GM21619 (cell line): ENCODE results near the gene CISD3.

Experiments
- ATAC-seq: cut with Tn5 transposase; IDR thresholded peaks from one replicate; pipeline ENCODE4 v1.9.1; 2021; ENCODE audit not compliant: unreplicated experiment

CISD3 gene, protein sequence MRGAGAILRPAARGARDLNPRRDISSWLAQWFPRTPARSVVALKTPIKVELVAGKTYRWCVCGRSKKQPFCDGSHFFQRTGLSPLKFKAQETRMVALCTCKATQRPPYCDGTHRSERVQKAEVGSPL

GRCh38 chr17:38729886-38730525 is at the start of gene CISD3:
Gene CISD3 (plus strand): TSS chr17:38730341. CDS start chr17:38730359, 18 bp downstream.
- peak; percentile 62 for ATAC-seq

DNA sequence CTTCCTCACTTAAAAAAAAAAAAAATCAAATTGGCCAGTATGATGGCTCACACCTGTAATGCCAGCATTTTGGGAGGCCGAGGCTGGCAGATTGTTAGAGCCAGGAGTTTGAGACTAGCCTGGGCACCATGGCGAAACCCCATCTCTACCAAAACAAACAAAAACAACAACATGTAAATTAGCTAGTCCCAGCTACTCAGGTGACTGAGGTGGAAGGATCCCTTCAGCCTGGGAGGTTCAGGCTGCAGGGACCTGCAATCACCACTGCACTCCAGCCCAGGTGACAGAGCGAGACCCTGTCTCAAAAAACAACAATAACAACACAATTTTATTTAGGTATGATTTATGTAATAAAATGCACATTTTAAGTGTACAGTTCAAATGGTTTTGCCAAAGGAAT is 49.0 kb upstream of the CISD3 start:
- ATAC-seq, result no peak

DNA sequence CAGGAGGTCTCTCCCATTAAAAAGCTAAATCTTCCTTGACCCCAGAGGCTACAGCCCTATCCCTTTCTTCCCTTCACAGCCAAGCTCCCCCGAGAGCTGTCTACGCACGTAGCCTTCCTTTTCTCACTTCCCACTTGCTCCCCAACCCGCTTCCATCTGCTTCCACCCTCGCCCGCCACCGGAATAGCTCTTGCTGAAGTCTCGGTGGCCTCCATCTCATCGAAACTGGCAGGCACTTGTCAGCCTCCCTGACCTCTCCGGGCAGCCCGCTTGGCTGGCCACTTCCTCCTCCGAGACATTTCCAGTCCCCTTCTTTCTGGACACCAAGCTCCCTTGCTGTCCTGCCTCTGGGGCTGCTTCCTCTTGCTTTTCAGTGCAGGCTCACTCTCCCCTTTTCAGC is 44.6 kb upstream of the CISD3 start:
- no peak for ATAC-seq

DNA sequence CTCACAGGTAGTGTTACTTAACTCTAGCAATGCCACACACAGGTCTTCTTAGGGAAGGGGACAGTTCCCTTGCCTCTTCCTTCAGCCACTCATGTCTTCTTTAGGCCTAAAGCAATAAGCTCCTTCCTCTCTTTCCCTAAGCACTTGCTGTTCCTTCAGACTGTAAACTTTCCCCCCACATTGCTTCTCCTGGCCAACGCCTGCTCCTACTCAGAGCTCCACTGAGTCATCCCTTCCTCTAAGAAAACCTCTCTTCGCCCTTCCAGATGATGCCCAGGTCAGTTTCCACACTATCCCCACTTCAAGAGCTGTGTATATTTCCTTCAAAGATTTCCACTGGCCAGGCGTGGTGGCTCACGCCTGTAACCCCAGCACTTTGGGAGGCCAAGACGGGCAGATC is 42.9 kb upstream of the CISD3 start:
- ATAC-seq, result no peak

DNA sequence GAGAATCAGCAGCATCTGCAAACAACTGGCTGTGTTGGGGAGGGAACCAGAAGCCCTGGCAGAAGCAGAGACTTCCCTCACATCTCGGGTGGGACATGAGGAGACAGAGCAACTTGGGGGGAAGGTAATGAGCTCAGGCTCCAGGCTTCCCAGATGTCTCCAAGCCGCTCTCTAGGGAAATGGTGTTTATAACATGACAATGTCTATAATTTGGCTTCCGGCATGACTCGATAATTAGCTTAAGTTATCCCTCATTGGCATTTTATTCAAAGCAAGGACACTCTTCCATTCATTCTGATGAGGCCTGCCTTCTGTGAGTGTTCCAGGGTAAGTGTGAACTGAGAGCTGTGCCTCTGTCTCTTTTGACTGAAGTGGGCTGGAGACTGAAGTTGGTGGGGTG is 39.8 kb upstream of the CISD3 start:
- no peak for ATAC-seq

GRCh38 chr17:38691154-38691553 is 39.0 kb upstream of the CISD3 start:
- ATAC-seq, result no peak

DNA sequence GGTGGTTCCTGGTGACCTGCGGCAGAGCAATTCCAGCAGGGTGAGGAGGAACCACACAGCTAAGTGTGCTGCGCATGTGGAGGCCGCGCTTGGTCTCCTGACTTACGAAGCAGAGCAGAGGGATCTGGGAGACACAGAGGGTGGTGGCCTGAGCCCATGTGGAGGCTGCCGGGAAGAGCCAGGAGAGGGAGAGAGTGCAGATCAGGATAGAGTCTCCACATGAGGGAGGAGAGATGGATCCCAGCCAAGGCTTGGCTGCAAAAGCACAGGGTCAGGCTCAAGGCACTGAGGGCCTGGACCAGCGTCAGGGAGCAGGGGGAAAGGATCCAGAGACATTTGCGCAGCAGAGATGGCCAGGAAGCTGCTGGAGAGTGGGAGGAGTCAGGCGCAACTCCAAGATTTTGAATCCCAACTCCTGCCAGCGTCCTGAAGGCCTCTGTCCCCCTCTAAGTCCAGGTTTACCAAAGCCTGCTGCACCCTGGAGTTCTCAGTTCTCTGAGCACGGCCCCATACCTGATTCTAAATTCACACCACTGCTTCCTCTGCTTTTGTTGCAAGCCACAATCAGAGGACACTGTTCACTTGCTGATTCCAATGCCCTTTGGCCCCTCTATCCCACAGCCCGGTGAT is 36.3 kb upstream of the CISD3 start:
- no peak for ATAC-seq

DNA sequence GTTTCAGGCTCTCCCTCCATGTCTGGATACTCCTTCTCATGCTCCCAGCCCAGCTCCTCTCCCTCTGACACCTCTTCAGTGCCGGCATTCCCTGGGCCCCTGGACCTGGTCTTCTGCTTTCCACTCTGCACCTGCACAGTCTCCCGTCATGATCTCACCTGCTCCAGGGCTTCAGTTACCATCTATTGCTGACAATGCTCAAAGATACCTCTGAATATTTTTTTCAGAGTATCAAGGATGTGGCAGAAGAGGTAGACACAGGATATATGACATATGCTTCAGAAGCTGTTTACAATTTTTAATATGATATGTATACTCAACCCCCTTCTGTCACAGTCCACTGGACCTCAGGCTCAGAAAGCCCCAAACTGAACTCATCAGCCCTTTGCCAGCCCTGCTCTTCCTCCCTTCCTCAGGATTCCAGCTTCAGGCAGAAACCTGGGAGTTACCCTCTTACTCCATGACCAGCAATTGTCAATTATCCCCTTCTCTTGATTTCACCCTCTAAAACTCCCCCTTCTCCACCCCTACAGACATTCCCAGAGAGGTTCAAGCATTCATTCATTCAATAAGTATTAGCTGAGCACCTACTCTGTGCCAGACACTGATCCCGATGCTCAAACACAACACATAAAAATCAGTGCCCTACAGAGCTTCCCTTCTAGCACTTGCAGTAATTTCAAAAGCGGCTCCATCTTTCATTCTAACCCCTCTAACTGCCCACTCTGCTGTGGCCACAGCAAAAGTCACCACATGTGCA is 32.9 kb upstream of the CISD3 start:
- no peak for ATAC-seq

DNA sequence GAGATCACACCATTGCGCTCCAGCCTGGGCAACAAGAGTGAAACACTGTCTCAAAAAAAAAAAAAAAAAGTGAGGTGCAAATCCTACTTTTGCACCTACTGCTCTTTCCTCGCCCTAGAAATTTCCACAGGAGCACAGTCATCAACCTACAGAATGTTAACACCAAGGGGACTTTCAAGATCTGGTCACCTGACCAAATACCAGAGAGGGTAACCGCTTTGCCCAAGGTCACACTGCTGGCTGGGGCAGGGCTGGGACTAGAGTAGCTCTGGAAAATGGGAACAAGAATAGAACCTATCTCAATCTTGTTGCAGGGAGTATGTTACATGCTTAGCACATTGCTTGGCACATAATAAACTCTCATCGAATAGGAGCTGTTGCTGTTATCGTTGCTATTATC is 31.4 kb upstream of the CISD3 start:
- no peak for ATAC-seq

DNA sequence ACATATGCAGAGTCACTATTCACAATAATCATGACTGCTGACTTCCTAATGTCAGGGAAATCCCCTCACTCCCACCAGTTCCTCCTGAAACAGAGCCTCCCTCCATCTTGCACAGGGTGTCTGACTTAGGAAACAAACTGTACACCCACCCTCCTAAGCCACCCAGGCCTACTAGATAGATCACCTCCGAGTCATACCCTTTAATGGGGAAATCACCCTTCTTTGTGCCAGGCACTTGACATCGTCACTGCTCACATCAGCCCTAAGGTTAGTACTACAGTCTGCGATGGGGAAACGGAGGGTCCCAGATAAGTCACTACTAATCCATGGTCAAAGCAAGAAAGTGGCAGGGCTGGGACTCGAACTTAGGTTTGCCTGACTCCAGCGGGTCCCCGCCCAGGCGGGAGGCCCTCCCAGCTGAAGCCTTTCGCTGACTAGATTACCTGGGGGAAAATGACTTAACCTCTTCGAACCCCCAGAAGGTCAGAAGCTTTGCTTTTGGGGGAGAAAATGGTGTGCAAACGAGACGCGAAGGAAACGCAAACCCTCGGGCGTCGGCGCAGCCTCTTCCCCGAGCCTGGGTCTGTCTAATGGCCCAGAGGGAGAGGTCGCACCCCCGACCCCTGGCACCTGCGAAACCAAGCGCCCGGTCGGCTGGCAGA is 28.5 kb upstream of the CISD3 start:
- peak; percentile 17 for ATAC-seq

DNA sequence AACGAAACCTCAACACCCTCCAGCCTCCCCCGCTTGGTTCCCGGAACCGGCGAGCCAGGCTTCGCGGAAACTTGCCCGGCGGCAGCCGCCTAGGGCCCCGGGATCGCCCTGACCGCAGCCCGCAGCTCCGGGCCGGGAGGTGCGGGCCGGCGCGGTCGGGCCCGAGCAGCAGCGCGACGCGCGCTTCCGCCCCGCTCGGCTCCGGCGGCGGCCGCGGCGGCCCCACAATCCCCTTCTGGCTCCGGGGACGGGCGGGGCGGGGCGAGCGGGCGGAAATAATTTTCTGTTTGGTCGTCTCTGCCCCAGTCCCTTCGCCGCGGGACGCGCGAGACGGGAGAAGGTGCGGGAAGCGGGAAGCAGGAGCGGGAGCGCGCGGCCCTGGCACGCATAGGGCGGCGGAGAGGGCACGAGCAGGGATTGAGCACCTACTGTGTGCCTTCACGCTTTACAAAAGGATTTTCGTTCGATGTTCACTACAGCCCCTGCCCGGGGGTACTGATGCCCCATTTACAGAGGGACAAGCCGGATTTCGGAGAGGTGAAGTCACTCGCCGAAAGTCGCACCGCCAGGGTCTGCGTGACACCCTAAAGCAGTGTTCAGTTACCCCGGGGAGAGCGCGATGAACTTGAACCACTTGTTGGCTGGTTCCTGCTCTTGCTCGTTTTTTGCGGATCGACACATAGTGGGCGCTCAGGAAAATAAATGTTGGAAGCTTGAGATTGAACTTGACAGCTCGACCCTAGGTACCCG is 27.8 kb upstream of the CISD3 start:
- peak; percentile 32 for ATAC-seq

- no peak for ATAC-seq
Measured at GRCh38 chr17:38702916-38703741, 27.0 kb upstream of the CISD3 start.

DNA sequence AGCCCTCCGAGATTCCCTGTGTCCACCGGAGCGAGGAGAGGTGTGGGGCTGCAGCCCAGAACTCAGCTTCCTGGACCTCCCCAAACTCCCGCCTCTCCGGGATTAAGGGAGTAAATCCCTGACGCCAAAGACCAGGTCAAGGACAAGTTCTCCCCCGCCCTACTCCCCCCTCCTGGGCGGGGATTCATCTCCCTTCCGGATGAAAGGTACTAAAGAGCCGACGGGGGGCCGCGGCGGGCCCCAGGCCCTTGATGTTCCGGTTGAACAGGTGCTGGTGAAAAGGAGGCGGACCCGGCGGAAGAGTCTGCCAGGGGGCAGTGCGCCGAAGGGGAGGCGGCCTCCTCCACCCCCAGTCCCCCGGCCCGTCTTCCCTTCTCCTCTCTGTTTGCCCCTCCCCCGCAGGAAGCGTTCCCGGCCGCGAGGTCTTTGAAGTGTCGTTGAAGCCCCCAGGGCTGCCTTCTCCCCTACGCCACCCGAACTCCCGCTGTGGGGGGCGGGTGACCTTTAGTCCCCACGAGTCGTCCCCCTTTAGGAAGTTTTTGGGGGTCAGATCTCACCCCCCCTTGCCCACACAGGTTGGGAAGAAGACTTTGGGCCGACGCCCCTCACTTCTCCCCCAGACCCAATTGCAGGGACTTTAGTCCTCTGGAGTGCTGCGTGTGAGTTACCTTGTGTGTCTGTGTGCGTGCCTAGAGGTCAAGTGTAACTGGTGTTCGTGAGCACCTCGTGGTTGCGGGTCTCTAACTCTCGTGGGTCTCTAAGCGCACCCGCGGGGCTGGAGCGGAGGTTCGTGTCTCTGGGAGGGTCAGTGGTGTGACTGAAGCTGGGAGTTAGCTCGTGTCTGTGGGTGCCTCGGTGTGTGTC is 26.2 kb upstream of the CISD3 start:
- ATAC-seq, result no peak

GRCh38 chr17:38704606-38705522 is 25.3 kb upstream of the CISD3 start, which contains the start of gene MLLT6:
Gene MLLT6 (plus strand): TSS chr17:38705273. CDS start chr17:38705633, 360 bp downstream.
- ATAC-seq, result no peak

GRCh38 chr17:38705523-38705802 is 24.7 kb upstream of the CISD3 start:
- no peak for ATAC-seq

- no peak for ATAC-seq
Measured at GRCh38 chr17:38705803-38706504, 24.2 kb upstream of the CISD3 start.

GRCh38 chr17:38706505-38707216 is 23.5 kb upstream of the CISD3 start:
- ATAC-seq, result no peak
